HepG2 (cell line): Measurements from ENCODE around the gene ACSS1. TPM values are rescaled to one million over a fixed set of nuclear protein-coding genes. Genes with fewer than 3 reads are reported as not detected.

Experiments
- ATAC-seq: fragments of 200-7000 bp; cut with Tn5 transposase; 3 replicates; pipeline ENCODE4 v1.9.1; 2020; ENCODE audit warnings: mild to moderate bottlenecking, moderate library complexity
- BruUV-seq: library from RNA; stranded (reverse); fragments of 400-500 nt; replicated peaks from 2 replicates; lab custom pipeline; 2021; lab: Mats Ljungman, UMichigan
- CTCF ChIA-PET: fragments of 300-600 bp; formaldehyde crosslinking; extraction: SDS; loops from one replicate; lab custom pipeline; 2021; ENCODE audit warnings: low total read pairs, inconsistent platforms, low intra/inter-chr PET ratio; lab: Yijun Ruan, JAX
- POLR2A ChIA-PET: fragments of 350-600 bp; sonication (Branson Sonifier 250); formaldehyde crosslinking; loops from one replicate; lab custom pipeline; 2020; ENCODE audit warnings: antibody characterized with exemption, inconsistent platforms; lab: Yijun Ruan, JAX
- DNase-seq: peaks from one replicate; pipeline ENCODE4 v3.0.0-alpha.2; 2015; ENCODE audit warnings: low spot score
- FAIRE-seq: peaks from 3 replicates; lab custom pipeline; 2011; peaks lifted over from hg19 to GRCh38; lab: Jason Lieb, UNC
- H2AFZ ChIP-seq: one replicate; pipeline ENCODE4 v1.6.1; 2011; ENCODE audit warnings: low read length, inconsistent platforms
- H3K27ac ChIP-seq: fragments of 300-600 bp; 3 replicates; pipeline ENCODE4 v1.8.0; 2011; ENCODE audit warnings: mixed run types, mild to moderate bottlenecking, mixed read lengths, low read length, inconsistent platforms; ENCODE audit not compliant: insufficient read depth; ENCODE audit errors: extremely low read length
- H3K27me3 ChIP-seq, 2 experiments: fragments of 200-600 bp in 1 of 2; 2 replicates in 1 of 2; 3 replicates in 1 of 2; pipeline versions ENCODE4 v1.6.0 to v1.8.0; 2011; ENCODE audit warnings: low read length in 2 of 2, mild to moderate bottlenecking in 2 of 2, moderate library complexity in 2 of 2, inconsistent platforms in 1 of 2; ENCODE audit not compliant: insufficient read depth in 2 of 2, control insufficient read depth in 1 of 2
- H3K36me3 ChIP-seq, 2 experiments: fragments of 200-600 bp in 1 of 2; replicated peaks in 1 of 2; 2 replicates in 1 of 2; 3 replicates in 1 of 2; pipeline versions ENCODE4 v1.5.1 to v1.8.0; 2011; ENCODE audit warnings: low read length in 2 of 2, inconsistent platforms in 1 of 2; ENCODE audit not compliant: insufficient read depth in 2 of 2, control insufficient read depth in 1 of 2
- H3K4me1 ChIP-seq: 2 replicates; pipeline ENCODE4 v1.5.1; 2012; ENCODE audit warnings: low read length, inconsistent platforms; ENCODE audit not compliant: insufficient read depth
- H3K4me2 ChIP-seq: 2 replicates; pipeline ENCODE4 v1.6.0; 2011; ENCODE audit warnings: low read depth, low read length, inconsistent platforms
- H3K4me3 ChIP-seq, 3 experiments: fragments of 200-600 bp in 1 of 3; sonication (generic), shearing (Covaris generic) in 1 of 3; replicated peaks in 1 of 3; 2 replicates each; pipeline ENCODE4 v1.5.1; 2011 to 2016; ENCODE audit warnings: low read length in 3 of 3, inconsistent platforms in 2 of 3, low read depth in 2 of 3, mild to moderate bottlenecking in 2 of 3, control low read depth in 1 of 3, mixed read lengths in 1 of 3; ENCODE audit not compliant: insufficient read depth in 1 of 3
- H3K79me2 ChIP-seq: one replicate; pipeline ENCODE4 v1.6.1; 2011; ENCODE audit warnings: low read length, inconsistent platforms; ENCODE audit not compliant: insufficient read depth
- H3K9ac ChIP-seq: 2 replicates; pipeline ENCODE4 v1.6.0; 2011; ENCODE audit warnings: mild to moderate bottlenecking, low read depth, low read length, inconsistent platforms; ENCODE audit not compliant: insufficient read depth
- H3K9me3 ChIP-seq: 2 replicates; pipeline ENCODE4 v1.5.1; 2012; ENCODE audit warnings: mild to moderate bottlenecking, low read length
- H4K20me1 ChIP-seq: 2 replicates; pipeline ENCODE4 v1.6.0; 2011; ENCODE audit warnings: inconsistent platforms, mild to moderate bottlenecking, low read length, moderate library complexity; ENCODE audit not compliant: insufficient read depth
- ARID2 ChIP-seq: sonication (generic); formaldehyde crosslinking; IDR thresholded peaks from 2 replicates; pipeline ENCODE4 v1.8.1; 2022; ENCODE audit warnings: mild to moderate bottlenecking, missing genetic modification reagents, borderline replicate concordance
- EP300 ChIP-seq, 3 experiments: sonication (generic) in 1 of 3; formaldehyde crosslinking in 1 of 3; IDR thresholded peaks; 2 replicates each; pipeline versions ENCODE4 v1.5.1 to v1.6.1; 2011 to 2020; ENCODE audit warnings: low read depth in 2 of 3, low read length in 2 of 3, borderline replicate concordance in 1 of 3, improper control_type of control experiment in 1 of 3, mild to moderate bottlenecking in 1 of 3, missing genetic modification reagents in 1 of 3, moderate library complexity in 1 of 3
- GATAD2A ChIP-seq: IDR thresholded peaks from 2 replicates; pipeline ENCODE4 v1.6.1; 2016
- HMGA1 ChIP-seq: sonication (generic); formaldehyde crosslinking; conservative IDR thresholded peaks from 2 replicates; pipeline ENCODE4 v1.4.0; 2020; ENCODE audit warnings: missing genetic modification reagents
- JUN ChIP-seq: sonication (generic); formaldehyde crosslinking; IDR thresholded peaks from 2 replicates; pipeline ENCODE4 v1.4.0; 2020; ENCODE audit warnings: mild to moderate bottlenecking, missing genetic modification reagents
- SYNCRIP ChIP-seq: fragments of 200-400 bp; formaldehyde crosslinking; IDR thresholded peaks from 2 replicates; pipeline ENCODE4 v1.6.1; 2018; ENCODE audit warnings: mild to moderate bottlenecking, low read depth, low read length; ENCODE audit not compliant: insufficient read depth
- TOE1 ChIP-seq: sonication (generic); formaldehyde crosslinking; IDR thresholded peaks from 2 replicates; pipeline ENCODE4 v1.4.0; 2020; ENCODE audit warnings: mild to moderate bottlenecking, missing genetic modification reagents
- ZFP36L1 ChIP-seq: sonication (generic); formaldehyde crosslinking; IDR thresholded peaks from 2 replicates; pipeline ENCODE4 v1.8.0; 2022; ENCODE audit warnings: mild to moderate bottlenecking, missing genetic modification reagents, moderate library complexity
- ZIK1 ChIP-seq: sonication (generic); formaldehyde crosslinking; IDR thresholded peaks from 2 replicates; pipeline ENCODE4 v1.5.0; 2020; ENCODE audit warnings: mild to moderate bottlenecking, low read depth, missing genetic modification reagents, borderline replicate concordance
- ZNF296 ChIP-seq: sonication (generic); formaldehyde crosslinking; conservative IDR thresholded peaks from 2 replicates; pipeline ENCODE4 v1.5.0; 2020; ENCODE audit warnings: mild to moderate bottlenecking, missing genetic modification reagents
- ZNF501 ChIP-seq: sonication (generic); formaldehyde crosslinking; IDR thresholded peaks from 2 replicates; pipeline ENCODE4 v1.5.1; 2020; ENCODE audit warnings: mild to moderate bottlenecking, moderate library complexity, missing genetic modification reagents
- WGBS: methylation state at CpG from one replicate; pipeline ENCODE4 v1.1.6; 2017; ENCODE audit warnings: low lambda C conversion rate; 5-methylcytosine and 5-hydroxymethylcytosine counted together
- in situ Hi-C: cut with HindIII; loops from 2 replicates; pipeline ENCODE4 v1.10.0; 2017; ENCODE audit warnings: low pct_unique_long_range_greater_than_20kb; ENCODE audit not compliant: extremely low pct_ligation_motif_present
- intact Hi-C: fragments of 100-400 bp; cut with micrococcal nuclease; formaldehyde crosslinking; loops from one replicate; pipeline ENCODE4 v1.10.0; 2022; ENCODE audit not compliant: unreplicated experiment
- polyA plus RNA-seq, 8 experiments: library from polyadenylated mRNA; depleted of rRNA in 3 of 8; stranded (reverse) in 7 of 8; unstranded in 1 of 8; fragments of >200 nt; fragmentation: Illumina TruSeq in 4 of 8; extraction: Trizol in 4 of 8; gene quantifications; 2 replicates each; pipeline versions ENCODE4 v1.2.1 to v1.2.3, GENCODE V29; 2011 to 2016; ENCODE audit warnings: low read depth in 4 of 8, missing spikeins in 1 of 8, mixed read lengths in 1 of 8; ENCODE audit not compliant: insufficient read depth in 1 of 8
- total RNA-seq, 5 experiments: library from RNA; depleted of rRNA; stranded (reverse); fragments of >200 nt; fragmentation: Illumina TruSeq; extraction: Trizol; gene quantifications; 2 replicates each; pipeline ENCODE4 v1.2.3, GENCODE V29; 2016; ENCODE audit warnings: low read depth in 1 of 5
- TF ChIP-seq, protein P1 (sequence below): sonication (generic); formaldehyde crosslinking; IDR thresholded peaks from 2 replicates; pipeline ENCODE4 v1.5.1; 2020; ENCODE audit warnings: missing genetic modification reagents, mild to moderate bottlenecking, borderline replicate concordance
- TF ChIP-seq, protein P2 (sequence below): sonication (generic); formaldehyde crosslinking; IDR thresholded peaks from 2 replicates; pipeline ENCODE4 v1.5.0; 2020; ENCODE audit warnings: missing genetic modification reagents, mild to moderate bottlenecking, borderline replicate concordance

ACSS1 gene
- total and polyA plus RNA-seq, 2 of the 13 experiments (the other 11 are each of a cell fraction or from before 2014, with no cell fraction given): 15.2 to 41.6 TPM

DNA sequence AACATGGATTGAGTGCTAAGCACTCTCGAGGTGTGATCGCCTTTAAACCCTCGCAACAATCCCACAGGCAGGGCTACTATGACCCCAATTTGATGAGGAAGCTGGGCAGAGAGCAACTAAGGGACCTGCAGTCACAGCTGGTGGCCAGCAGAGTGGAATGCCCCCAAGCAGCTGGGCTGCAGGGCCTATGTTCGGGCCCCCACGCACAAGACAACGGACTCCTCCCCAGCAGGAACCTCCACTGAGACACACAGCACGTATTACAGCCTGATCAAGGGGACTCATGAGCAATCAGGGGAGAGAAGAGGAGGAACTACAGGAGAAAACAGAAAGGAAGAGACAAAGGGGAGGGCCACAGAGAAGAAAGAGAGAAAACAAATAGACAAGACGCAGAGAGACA is 87.2 kb downstream of the ACSS1 start:
- Histone ChIP-seq H3K27ac (no peak overlapping the region), H3K27me3 (no peaks in the 10 kb centered on the region), H2AFZ (no peak overlapping the region), H4K20me1 (no peaks in the 10 kb centered on the region), H3K79me2 (peaks cover 1% of the 10 kb centered on the region), H3K4me3 (no peak overlapping the region), H3K4me2 (no peak overlapping the region), H3K9me3 (no peaks in the 10 kb centered on the region), H3K9ac (no peak overlapping the region), H3K36me3 (peaks cover 37 to 90% of the 10 kb centered on the region in 2 experiments), H3K4me1 (no peaks in the 10 kb centered on the region)
- FAIRE-seq: no peak
- intact Hi-C loops: no loop called here
- in situ Hi-C loops: no loop called here
- no peak for DNase-seq
- CTCF ChIA-PET: no interaction called here
- WGBS: 98% methylated on average over 8 of the region's 8 CpGs
- BruUV-seq: no TSS peak
- POLR2A ChIA-PET: no interaction called here
- TF ChIP-seq, protein P1, sequence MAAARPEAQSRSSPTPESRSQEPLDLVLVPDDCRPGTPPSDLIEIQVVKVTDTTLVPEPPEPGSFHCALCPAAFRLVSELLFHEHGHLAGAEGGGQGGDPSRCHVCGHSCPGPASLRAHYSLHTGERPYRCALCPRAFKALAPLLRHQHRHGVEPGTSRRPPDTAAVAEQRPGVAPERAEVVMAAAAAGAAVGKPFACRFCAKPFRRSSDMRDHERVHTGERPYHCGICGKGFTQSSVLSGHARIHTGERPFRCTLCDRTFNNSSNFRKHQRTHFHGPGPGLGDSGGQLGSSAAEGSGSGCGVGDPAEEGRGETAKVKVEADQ (CRISPR knock-in tag): no peak
- TF ChIP-seq HMGA1 (CRISPR knock-in tag) (no peak), ZFP36L1 (CRISPR knock-in tag) (no peak), ZNF501 (no peak), ZIK1 (CRISPR knock-in tag) (no peak), TOE1 (CRISPR knock-in tag) (no peak), ARID2 (CRISPR knock-in tag) (no peak), SYNCRIP (no peak), JUN (no peak), GATAD2A (CRISPR knock-in tag) (no peak), ZNF296 (no peak), EP300 (IDR thresholded peaks at IDR 0.05; ENCODE audit: low read depth in 2 of 2, low read length in 2 of 2) (no peak), EP300 (CRISPR knock-in tag; IDR thresholded peaks at IDR 0.05; ENCODE audit: borderline replicate concordance) (no peak)
- TF ChIP-seq, protein P2, sequence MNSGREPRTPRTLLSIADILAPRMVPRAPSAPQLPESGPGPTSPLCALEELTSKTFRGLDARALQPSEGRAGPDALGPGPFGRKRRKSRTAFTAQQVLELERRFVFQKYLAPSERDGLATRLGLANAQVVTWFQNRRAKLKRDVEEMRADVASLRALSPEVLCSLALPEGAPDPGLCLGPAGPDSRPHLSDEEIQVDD (CRISPR knock-in tag): no peak
- peak; percentile 40; the same call in 1 of the 3 replicates for ATAC-seq
